Smooth muscle cell (in vitro differentiated cells): Measurements from ENCODE around the gene MED17. TPM values are rescaled to one million over a fixed set of nuclear protein-coding genes. Genes with fewer than 3 reads are reported as not detected.

Source experiments
- DNase-seq: peaks from one replicate; lab custom pipeline; 2025; ENCODE audit not compliant: unreplicated experiment; lab: John Stamatoyannopoulos, UW
- H2AFZ ChIP-seq: fragments of 200-600 bp; sonication (generic); 2 replicates; pipeline ENCODE4 v1.6.0; 2016; ENCODE audit warnings: antibody characterized with exemption, low read depth, mild to moderate bottlenecking
- H3F3A ChIP-seq: fragments of 200-600 bp; sonication (generic); 2 replicates; pipeline ENCODE4 v1.6.0; 2017; ENCODE audit warnings: antibody characterized with exemption, low read depth
- H3K27ac ChIP-seq: fragments of 200-600 bp; sonication (generic); 2 replicates; pipeline ENCODE4 v1.5.1; 2016; ENCODE audit warnings: low read depth, mild to moderate bottlenecking
- H3K27me3 ChIP-seq: fragments of 200-600 bp; sonication (generic); 2 replicates; pipeline ENCODE4 v1.6.1; 2016; ENCODE audit warnings: low read depth, mild to moderate bottlenecking
- H3K36me3 ChIP-seq: fragments of 200-600 bp; sonication (generic); 2 replicates; pipeline ENCODE4 v1.5.1; 2016; ENCODE audit warnings: low read depth
- H3K4me1 ChIP-seq: fragments of 200-600 bp; sonication (generic); 2 replicates; pipeline ENCODE4 v1.5.1; 2016; ENCODE audit warnings: low read depth
- H3K4me2 ChIP-seq: fragments of 200-600 bp; sonication (generic); 2 replicates; pipeline ENCODE4 v1.6.0; 2016; ENCODE audit warnings: mild to moderate bottlenecking
- H3K4me3 ChIP-seq: fragments of 200-600 bp; sonication (generic); 2 replicates; pipeline ENCODE4 v1.5.1; 2016; ENCODE audit warnings: mild to moderate bottlenecking
- H3K79me2 ChIP-seq: fragments of 200-600 bp; sonication (generic); 2 replicates; pipeline ENCODE4 v1.6.0; 2016; ENCODE audit warnings: low read depth, mild to moderate bottlenecking
- H3K9ac ChIP-seq: fragments of 200-600 bp; sonication (generic); 2 replicates; pipeline ENCODE4 v1.6.0; 2016; ENCODE audit warnings: low read depth
- H3K9me3 ChIP-seq: fragments of 200-600 bp; sonication (generic); replicated peaks from 2 replicates; pipeline ENCODE4 v1.5.1; 2016; ENCODE audit warnings: low read depth
- H4K20me1 ChIP-seq: fragments of 200-600 bp; sonication (generic); 2 replicates; pipeline ENCODE4 v1.6.0; 2016; ENCODE audit warnings: low read depth
- WGBS: methylation state at CpG from one replicate; pipeline ENCODE4 v1.1.7; 2016; ENCODE audit warnings: low lambda C conversion rate; 5-methylcytosine and 5-hydroxymethylcytosine counted together
- polyA plus RNA-seq: library from polyadenylated mRNA; unstranded; fragments of >200 nt; fragmentation: Nextera tagmentation; extraction: Ambion mirVana; gene quantifications from 2 replicates; pipeline ENCODE4 v1.2.1, GENCODE V29; 2016
- total RNA-seq: library from RNA; depleted of rRNA; stranded (reverse); fragments of >200 nt; gene quantifications from 2 replicates; pipeline ENCODE4 v1.2.3, GENCODE V29; 2014
- TF ChIP-seq, protein P1 (sequence below): fragments of 200-600 bp; sonication (generic); IDR thresholded peaks from 2 replicates; pipeline ENCODE4 v1.5.1; 2017; ENCODE audit warnings: borderline replicate concordance, mild to moderate bottlenecking, antibody characterized with exemption; ENCODE audit not compliant: insufficient read depth, poor library complexity, severe bottlenecking

The MED17 gene
- total and polyA plus RNA-seq, 2 experiments from 2014 or later: 20.2 to 30.6 TPM

DNA sequence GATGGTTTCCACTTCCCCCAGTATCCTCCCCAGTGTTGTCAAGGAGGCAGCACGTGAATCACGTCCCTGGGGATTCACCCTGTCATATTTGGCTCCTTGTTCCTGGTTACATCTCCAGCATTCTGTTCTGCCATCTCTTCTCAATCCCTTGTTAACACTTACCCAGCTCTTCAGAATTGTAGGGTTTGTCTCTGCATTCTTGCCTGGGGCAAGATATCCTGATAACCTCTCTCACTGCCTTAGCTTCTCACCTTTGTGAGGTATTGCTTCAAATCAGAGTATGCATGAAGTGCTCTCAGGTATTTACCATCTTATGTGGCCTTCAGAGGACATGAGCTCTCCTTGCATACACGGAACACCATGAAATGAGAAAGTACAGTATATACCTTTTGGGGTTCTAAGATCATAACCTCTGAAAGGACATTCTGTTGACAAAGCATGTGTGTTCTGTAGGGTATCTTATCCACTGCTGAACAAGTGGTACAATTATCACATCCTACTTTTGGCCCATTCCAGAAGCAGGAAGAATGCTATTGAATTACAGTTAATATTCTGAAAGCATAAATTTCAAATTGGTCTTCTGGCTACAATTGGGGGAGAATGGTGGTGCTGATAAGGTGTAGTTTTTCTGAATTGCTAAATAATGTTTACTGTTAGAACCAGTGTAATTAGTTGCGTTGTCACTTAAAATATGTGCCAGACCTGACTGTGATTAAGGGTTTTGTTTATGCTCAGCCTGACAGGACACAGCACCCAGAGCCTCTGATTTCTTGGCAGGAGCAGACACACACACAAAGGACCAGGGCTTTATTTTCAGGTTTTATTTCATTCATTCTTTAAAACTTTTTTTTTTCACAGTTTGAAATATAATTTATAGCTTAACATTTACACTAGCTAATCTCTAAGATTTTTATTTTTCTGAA lies 33.6 kb downstream of the MED17 start:
- TF ChIP-seq, protein P1, sequence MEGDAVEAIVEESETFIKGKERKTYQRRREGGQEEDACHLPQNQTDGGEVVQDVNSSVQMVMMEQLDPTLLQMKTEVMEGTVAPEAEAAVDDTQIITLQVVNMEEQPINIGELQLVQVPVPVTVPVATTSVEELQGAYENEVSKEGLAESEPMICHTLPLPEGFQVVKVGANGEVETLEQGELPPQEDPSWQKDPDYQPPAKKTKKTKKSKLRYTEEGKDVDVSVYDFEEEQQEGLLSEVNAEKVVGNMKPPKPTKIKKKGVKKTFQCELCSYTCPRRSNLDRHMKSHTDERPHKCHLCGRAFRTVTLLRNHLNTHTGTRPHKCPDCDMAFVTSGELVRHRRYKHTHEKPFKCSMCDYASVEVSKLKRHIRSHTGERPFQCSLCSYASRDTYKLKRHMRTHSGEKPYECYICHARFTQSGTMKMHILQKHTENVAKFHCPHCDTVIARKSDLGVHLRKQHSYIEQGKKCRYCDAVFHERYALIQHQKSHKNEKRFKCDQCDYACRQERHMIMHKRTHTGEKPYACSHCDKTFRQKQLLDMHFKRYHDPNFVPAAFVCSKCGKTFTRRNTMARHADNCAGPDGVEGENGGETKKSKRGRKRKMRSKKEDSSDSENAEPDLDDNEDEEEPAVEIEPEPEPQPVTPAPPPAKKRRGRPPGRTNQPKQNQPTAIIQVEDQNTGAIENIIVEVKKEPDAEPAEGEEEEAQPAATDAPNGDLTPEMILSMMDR: no peak
- WGBS: 58% methylated on average over 4 of the region's 4 CpGs
- H3K9me3 ChIP-seq: no peaks in the 10 kb centered on the region
- H3K79me2 ChIP-seq: no peaks in the 10 kb centered on the region
- peaks cover 10% of the 10 kb centered on the region for H3K4me1 ChIP-seq
- peaks cover 4% of the 10 kb centered on the region for H3K36me3 ChIP-seq
- H2AFZ ChIP-seq: no peak overlapping the region
- no peaks in the 10 kb centered on the region for H4K20me1 ChIP-seq
- H3K27me3 ChIP-seq: no peaks in the 10 kb centered on the region
- no peak overlapping the region for H3K27ac ChIP-seq
- H3K4me2 ChIP-seq: no peak overlapping the region
- DNase-seq: no peak
- no peaks in the 10 kb centered on the region for H3F3A ChIP-seq
- H3K9ac ChIP-seq: no peak overlapping the region
- H3K4me3 ChIP-seq: no peak overlapping the region

DNA sequence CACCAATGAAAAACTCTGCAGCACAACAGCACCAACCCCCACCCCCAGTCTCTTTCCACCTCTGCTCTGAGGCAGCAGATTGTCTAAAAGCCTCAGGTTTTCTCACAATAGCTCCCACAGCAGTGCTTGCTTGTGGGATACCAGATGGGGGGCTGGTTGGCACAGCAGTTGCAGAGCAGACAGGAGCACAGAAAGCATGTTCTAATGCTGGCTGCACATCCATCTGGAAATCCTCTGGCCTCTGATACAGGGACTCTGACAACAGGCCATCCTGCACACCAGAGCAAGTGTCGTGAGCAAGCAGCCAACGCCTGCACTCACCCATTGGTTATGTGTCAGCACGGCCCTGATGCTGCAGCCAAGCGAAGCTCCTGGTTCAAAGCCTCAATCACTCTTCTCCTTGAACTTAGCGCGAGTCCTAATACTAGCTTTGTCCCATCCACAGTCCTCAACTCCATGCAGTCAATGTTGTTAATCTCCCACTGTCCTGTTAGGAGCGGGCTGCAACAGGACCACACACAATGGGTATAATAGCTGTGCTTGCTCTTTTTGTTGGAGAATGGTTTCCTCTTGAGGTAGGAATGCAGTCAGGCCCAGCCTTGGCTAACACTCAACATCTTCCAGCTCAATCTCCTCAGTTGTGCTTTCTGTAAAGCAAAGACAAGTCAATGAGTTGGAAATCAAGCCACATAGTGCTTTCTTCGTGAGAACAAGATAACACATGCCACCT lies 36.0 kb downstream of the MED17 start:
- Histone ChIP-seq H3K36me3 (no peaks in the 10 kb centered on the region), H3K4me3 (no peak overlapping the region), H3K79me2 (no peaks in the 10 kb centered on the region), H3K27me3 (no peaks in the 10 kb centered on the region), H3K27ac (no peak overlapping the region), H4K20me1 (no peaks in the 10 kb centered on the region), H3F3A (no peaks in the 10 kb centered on the region), H3K9ac (no peak overlapping the region), H3K9me3 (no peaks in the 10 kb centered on the region), H3K4me1 (peaks cover 10% of the 10 kb centered on the region), H3K4me2 (no peak overlapping the region), H2AFZ (no peak overlapping the region)
- WGBS: 91% methylated on average over 8 of the region's 8 CpGs
- DNase-seq: no peak
- TF ChIP-seq, protein P1: no peak

DNA sequence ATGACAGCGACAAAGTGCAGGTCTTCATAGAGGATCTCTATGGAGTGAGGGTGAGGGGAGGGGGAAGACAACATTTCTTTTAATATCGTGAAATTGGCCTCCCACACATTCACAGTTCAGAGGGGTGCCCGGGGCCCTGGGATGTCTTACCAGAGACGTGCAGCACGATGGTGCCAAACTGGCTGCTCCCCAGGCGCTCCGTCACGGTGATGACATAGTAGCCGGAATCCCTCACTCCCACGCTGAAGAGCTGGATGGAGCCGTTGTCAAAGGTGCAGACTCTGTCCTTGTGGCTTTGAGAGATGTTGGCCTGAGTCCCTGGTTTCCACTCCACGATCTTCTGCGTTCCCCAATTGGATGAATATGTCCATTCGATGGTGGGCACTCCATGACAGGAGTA lies 36.8 kb downstream of the MED17 start:
- H3K9ac ChIP-seq: no peak overlapping the region
- no peaks in the 10 kb centered on the region for H3K27me3 ChIP-seq
- TF ChIP-seq, protein P1: no peak
- H3K4me1 ChIP-seq: peaks cover 10% of the 10 kb centered on the region
- WGBS: 96% methylated on average over 14 of the region's 14 CpGs
- H2AFZ ChIP-seq: no peak overlapping the region
- H3K36me3 ChIP-seq: no peaks in the 10 kb centered on the region
- no peak for DNase-seq
- H3K4me2 ChIP-seq: no peak overlapping the region
- no peak overlapping the region for H3K4me3 ChIP-seq
- H3K79me2 ChIP-seq: no peaks in the 10 kb centered on the region
- no peaks in the 10 kb centered on the region for H3K9me3 ChIP-seq
- no peaks in the 10 kb centered on the region for H3F3A ChIP-seq
- H4K20me1 ChIP-seq: no peaks in the 10 kb centered on the region
- H3K27ac ChIP-seq: no peak overlapping the region
